Ovary (tissue), 9 donors: ENCODE measurements around the gene NOXRED1. TPM values are rescaled to one million over a fixed set of nuclear protein-coding genes. Genes with fewer than 3 reads are reported as not detected.

Experiments used
- DNase-seq, 5 donors: peaks; one replicate each; pipeline ENCODE4 v3.0.0-alpha.2; 2019 to 2020
- H3K27ac ChIP-seq, 2 donors: fragments of 200-600 bp; one replicate each; pipeline versions ENCODE4 v1.5.1 to v1.8.0; 2019 to 2022
- H3K27me3 ChIP-seq: fragments of 200-600 bp; one replicate; pipeline ENCODE4 v1.8.0; 2022
- H3K36me3 ChIP-seq: fragments of 200-600 bp; sonication (generic); one replicate; pipeline ENCODE4 v1.5.1; 2019
- H3K4me1 ChIP-seq: one replicate; pipeline ENCODE4 v1.8.1; 2013; ENCODE audit warnings: mild to moderate bottlenecking, moderate library complexity; ENCODE audit not compliant: insufficient read depth
- H3K4me3 ChIP-seq: fragments of 200-600 bp; sonication (generic); one replicate; pipeline ENCODE4 v1.5.1; 2017
- H3K9me3 ChIP-seq, 2 donors: fragments of 200-600 bp in 1 of 2; sonication (generic) in 1 of 2; one replicate each; pipeline versions ENCODE4 v1.5.1 to v1.8.1; 2013 to 2019; ENCODE audit warnings: mild to moderate bottlenecking in 1 of 2, moderate library complexity in 1 of 2
- EP300 ChIP-seq: sonication (generic); formaldehyde crosslinking; IDR thresholded peaks from one replicate; pipeline ENCODE4 v1.6.1; 2017; ENCODE audit warnings: antibody characterized with exemption
- POLR2A ChIP-seq: fragments of 450-650 bp; IDR thresholded peaks from one replicate; pipeline ENCODE4 v1.6.1; 2017; ENCODE audit warnings: antibody characterized with exemption, mild to moderate bottlenecking, moderate library complexity
- WGBS, 3 donors: extraction: QIAGEN DNeasy Blood & Tissue Kit in 1 of 3; methylation state at CpG; one replicate each; pipeline versions ENCODE4 v1.1.5 to v1.1.7; 2013 to 2017; 5-methylcytosine and 5-hydroxymethylcytosine counted together
- intact Hi-C, 4 donors: fragments of 100-400 bp; cut with DNase I; formaldehyde crosslinking; loops; one replicate each; pipeline versions ENCODE4 v1.11.0 to v1.15.1; 2022 to 2023
- polyA plus RNA-seq, 2 donors: library from polyadenylated mRNA; stranded (reverse); fragments of 200-250 nt in 1 of 2; fragments of 350-450 nt in 1 of 2; fragmentation: Illumina TruSeq in 1 of 2; extraction: RNeasy Lipid Tissue Mini Kit (QIAGEN cat#74804) in 1 of 2; gene quantifications; one replicate each; pipeline ENCODE4 v1.2.3, GENCODE V29; 2013 to 2014
- total RNA-seq, 7 donors: library from RNA; depleted of rRNA in 2 of 7; stranded (reverse); fragments of >200 nt in 2 of 7; fragmentation: NEBNext Ultra II Directional in 3 of 7; extraction: Animal tissue kit (Norgen Biotek cat#: 25700) in 3 of 7; gene quantifications; one replicate each; pipeline versions ENCODE4 v1.1.0 to v1.2.4, GENCODE V29; 2016 to 2023
- TF ChIP-seq, protein P1 (sequence below), 3 donors: fragments of 450-650 bp in 2 of 3; fragments of 200-600 bp in 1 of 3; IDR thresholded peaks; one replicate each; pipeline versions ENCODE4 v1.5.1 to v1.8.0; 2016 to 2022; ENCODE audit warnings: antibody characterized with exemption in 3 of 3, mild to moderate bottlenecking in 1 of 3
- donor health status: DM: no; HTN: no; CAD: no; lungs with moderate emphysema.
- donor health status: DM: no; HTN: no; CAD: no.
- donor health status: Bipolar disorder and iron deficiency.
- donor health status: DM: yes; HTN: yes; CAD: no.
- donor health status: DM: no; HTN: no; CAD: no.
- donor health status: DM: yes; HTN: yes; CAD: no.

Gene NOXRED1
- total and polyA plus RNA-seq, 9 donors, result 0.23 to 1.1 (median 0.42) TPM; not detected in 1

DNA sequence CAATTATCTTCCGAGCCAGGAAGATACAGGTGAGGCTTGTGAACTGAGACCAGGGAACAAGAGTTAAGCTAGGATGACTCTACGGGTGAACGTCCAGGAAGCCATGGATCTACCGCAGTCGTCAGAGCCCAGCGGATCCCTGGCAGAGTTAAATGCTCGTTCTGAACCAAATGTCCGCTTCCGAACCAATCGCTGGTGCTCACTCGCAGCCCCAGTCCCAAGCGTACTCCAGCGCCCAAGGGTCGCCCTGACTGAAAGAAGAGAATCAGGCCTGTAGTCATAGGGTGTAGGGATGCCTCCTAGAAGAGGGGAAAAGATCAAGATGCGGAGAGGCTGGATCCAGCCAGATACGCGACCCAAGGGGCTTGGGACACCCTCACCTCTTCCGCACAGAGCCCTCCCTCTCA lies 33.8 kb upstream of the NOXRED1 start:
- Histone ChIP-seq H3K4me1 (no peaks in the 10 kb centered on the region), H3K27ac (peak overlapping the region; percentile 44 to 84), H3K9me3 (no peaks in the 10 kb centered on the region), H3K27me3 (no peaks in the 10 kb centered on the region), H3K36me3 (no peaks in the 10 kb centered on the region), H3K4me3 (peak overlapping the region; percentile 82)
- intact Hi-C loops, result loop anchor here in 2 of 4 donors (5.0 to 10.0 kb wide), 3 partner anchors 98 to 135 kb away; partner anchors contain the start of genes GSTZ1 (in 2 of the 2) and POMT2 (in 2 of the 2)
- TF ChIP-seq POLR2A, result no peak
- TF ChIP-seq EP300, result no peak
- TF ChIP-seq, protein P1, sequence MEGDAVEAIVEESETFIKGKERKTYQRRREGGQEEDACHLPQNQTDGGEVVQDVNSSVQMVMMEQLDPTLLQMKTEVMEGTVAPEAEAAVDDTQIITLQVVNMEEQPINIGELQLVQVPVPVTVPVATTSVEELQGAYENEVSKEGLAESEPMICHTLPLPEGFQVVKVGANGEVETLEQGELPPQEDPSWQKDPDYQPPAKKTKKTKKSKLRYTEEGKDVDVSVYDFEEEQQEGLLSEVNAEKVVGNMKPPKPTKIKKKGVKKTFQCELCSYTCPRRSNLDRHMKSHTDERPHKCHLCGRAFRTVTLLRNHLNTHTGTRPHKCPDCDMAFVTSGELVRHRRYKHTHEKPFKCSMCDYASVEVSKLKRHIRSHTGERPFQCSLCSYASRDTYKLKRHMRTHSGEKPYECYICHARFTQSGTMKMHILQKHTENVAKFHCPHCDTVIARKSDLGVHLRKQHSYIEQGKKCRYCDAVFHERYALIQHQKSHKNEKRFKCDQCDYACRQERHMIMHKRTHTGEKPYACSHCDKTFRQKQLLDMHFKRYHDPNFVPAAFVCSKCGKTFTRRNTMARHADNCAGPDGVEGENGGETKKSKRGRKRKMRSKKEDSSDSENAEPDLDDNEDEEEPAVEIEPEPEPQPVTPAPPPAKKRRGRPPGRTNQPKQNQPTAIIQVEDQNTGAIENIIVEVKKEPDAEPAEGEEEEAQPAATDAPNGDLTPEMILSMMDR (IDR thresholded peaks at IDR 0.05), result no peak
- 0 to 1% (median 0%) methylated on average over 18 of the region's 18 CpGs for WGBS, 3 donors
- no peak for DNase-seq

DNA sequence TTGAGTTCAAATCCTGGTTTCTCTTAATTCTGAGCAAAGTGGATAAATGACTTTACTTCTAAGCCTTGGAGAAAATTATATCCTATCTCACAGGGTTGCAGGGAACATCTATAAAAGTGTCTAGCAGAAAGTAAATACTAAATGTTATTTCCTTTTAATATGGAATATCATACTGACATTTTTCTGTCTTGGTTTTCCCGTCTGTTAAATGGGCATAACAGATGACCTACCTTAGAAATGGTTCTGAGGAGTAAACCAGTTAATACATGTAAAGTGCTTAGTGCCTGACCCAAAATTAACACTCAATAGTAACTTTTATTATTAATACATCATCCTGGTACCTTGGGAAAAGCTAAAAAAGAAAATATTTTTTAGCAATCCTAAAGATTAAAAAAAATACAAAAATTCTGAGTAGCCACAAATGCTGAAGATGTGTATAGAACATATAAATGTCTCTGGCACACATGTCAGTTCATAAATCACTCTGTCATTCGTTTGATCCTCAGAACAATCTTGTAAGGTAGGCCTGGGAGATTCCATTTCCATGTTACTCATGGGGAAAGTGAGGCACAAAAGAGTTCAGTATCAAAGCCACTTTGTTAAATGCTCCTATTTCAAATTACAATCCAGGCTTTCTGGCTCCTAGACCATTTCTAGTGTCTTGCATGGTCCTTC lies 32.8 kb upstream of the NOXRED1 start:
- DNase-seq, result no peak
- 69 to 70% (median 69%) methylated on average over 2 of the region's 2 CpGs for WGBS, 3 donors
- Histone ChIP-seq H3K4me3 (peak overlapping the region; percentile 82), H3K9me3 (no peaks in the 10 kb centered on the region), H3K27ac (no peak overlapping the region), H3K4me1 (no peaks in the 10 kb centered on the region), H3K36me3 (no peaks in the 10 kb centered on the region), H3K27me3 (no peaks in the 10 kb centered on the region)
- intact Hi-C loops, result loop anchor here in 2 of 4 donors (5.0 to 10.0 kb wide), 3 partner anchors 99 to 134 kb away; partner anchors contain the start of genes GSTZ1 (in 2 of the 2) and POMT2 (in 2 of the 2)
- TF ChIP-seq EP300 (no peak), POLR2A (no peak)

DNA sequence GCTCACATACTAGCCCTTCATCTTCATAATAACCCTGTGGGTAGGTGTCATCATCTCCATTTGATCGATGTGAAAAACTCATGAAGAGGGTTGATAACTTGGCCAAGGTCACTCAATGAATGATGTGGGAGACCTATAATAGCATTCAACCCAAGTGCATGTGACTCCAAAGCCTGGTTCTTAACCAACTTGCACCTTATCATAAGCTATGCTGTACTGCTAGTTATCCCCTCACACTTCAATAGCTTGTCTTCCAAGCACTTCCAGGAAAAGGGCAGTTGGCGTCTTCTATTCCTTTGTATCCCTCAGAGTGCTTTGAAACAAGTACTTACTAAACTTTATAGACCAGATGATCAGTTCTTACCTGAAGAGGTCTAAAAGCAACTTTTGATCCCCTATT lies 18.9 kb upstream of the NOXRED1 start:
- H3K9me3 ChIP-seq, result no peaks in the 10 kb centered on the region
- no peaks in the 10 kb centered on the region for H3K27me3 ChIP-seq
- no peak overlapping the region for H3K4me3 ChIP-seq
- no peak for DNase-seq
- intact Hi-C loops, result no loop called here
- 94 to 95% (median 94%) methylated on average over 2 of the region's 2 CpGs for WGBS, 3 donors
- H3K4me1 ChIP-seq, result no peaks in the 10 kb centered on the region
- no peak overlapping the region for H3K27ac ChIP-seq
- TF ChIP-seq, protein P1 (IDR thresholded peaks at IDR 0.05), result no peak
- TF ChIP-seq EP300 (no peak), POLR2A (no peak)
- no peaks in the 10 kb centered on the region for H3K36me3 ChIP-seq

DNA sequence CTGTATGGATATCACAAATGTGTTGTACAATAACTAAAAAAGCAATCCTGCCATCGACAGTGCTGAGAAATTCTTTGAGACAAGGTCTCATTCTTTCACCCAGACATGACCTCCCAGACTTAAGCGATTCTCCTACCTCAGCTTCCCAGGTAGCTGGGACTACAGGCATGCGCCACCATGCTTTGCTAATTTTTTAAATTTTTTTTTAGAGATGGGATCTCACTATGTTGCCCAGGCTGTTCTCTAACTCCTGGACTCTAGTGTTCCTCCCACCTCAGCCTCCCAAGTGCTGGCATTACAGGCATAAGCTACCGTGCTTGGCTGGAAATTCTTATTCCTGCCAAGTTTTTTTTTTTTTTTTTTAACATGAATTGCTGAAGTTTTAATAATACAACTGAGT lies 16.5 kb upstream of the NOXRED1 start:
- Histone ChIP-seq H3K4me1 (no peaks in the 10 kb centered on the region), H3K27ac (no peak overlapping the region), H3K36me3 (no peaks in the 10 kb centered on the region), H3K27me3 (no peaks in the 10 kb centered on the region), H3K9me3 (no peaks in the 10 kb centered on the region), H3K4me3 (no peak overlapping the region)
- intact Hi-C loops, result no loop called here
- DNase-seq, result no peak
- TF ChIP-seq, protein P1 (IDR thresholded peaks at IDR 0.05), result no peak
- no peak for TF ChIP-seq EP300
- TF ChIP-seq POLR2A, result no peak
- 87 to 91% (median 89%) methylated on average over 4 of the region's 4 CpGs for WGBS, 3 donors

DNA sequence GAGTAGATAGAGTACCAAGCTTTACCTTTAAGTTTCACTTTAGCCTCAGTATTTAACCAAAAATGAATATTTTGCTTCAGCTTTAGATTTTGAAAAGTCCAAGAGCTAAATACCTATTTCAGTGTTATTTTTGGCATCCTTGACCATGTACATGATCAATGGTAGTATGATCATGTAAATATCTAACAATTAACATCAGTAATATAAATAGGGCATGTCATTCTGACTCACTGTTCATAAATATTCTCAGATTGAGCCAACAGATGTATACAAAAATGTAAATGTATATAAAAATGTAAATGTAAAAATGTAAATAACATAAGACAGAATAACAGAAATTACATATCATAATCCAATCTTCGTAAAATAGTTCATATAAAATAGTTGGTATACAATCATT lies 15.3 kb upstream of the NOXRED1 start:
- no peaks in the 10 kb centered on the region for H3K27me3 ChIP-seq
- no peak for DNase-seq
- no peaks in the 10 kb centered on the region for H3K4me1 ChIP-seq
- no peaks in the 10 kb centered on the region for H3K9me3 ChIP-seq
- TF ChIP-seq, protein P1 (IDR thresholded peaks at IDR 0.05), result no peak
- TF ChIP-seq EP300 (no peak), POLR2A (no peak)
- no peak overlapping the region for H3K27ac ChIP-seq
- intact Hi-C loops, result no loop called here
- WGBS, 3 donors, result 95 to 98% (median 96%) methylated on average over 1 of the region's 1 CpG
- H3K36me3 ChIP-seq, result no peaks in the 10 kb centered on the region
- no peak overlapping the region for H3K4me3 ChIP-seq
